ENCODE data around the gene CASQ2. TPM values are rescaled to one million over a fixed set of nuclear protein-coding genes. Genes with fewer than 3 reads are reported as not detected.
A peak's percentile ranks its signal among the peaks of the same experiment; 100 is the strongest.

CASQ2 gene
- total RNA-seq, 4 donors from 2014 or later = 1.9 to 10.9 (median 2.3) TPM

DNA sequence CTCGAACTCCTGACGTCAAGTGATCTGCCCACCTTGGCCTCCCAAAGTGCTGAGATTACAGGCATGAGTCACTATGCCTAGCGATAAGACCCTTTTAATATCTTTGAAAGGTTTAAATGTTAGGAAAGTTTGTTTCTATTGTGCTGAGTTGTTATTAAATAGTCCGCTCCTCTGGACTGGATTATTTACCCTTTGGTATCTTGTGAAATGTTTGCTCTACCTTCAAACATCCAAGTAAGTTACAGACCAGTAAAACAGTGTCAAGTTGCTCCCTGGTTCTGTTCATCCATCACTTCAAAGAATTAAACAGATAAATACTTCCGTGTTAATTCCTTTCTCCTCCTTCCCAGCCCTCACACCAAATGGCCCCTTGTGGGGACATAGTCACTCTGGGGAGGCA is 44.8 kb downstream of the CASQ2 start:
- ATAC-seq (ENCODE audit: low FRiP score) (no peak), DNase-seq (ENCODE audit: low spot score) (no peak)
- TF ChIP-seq CTCF (IDR thresholded peaks at IDR 0.05) = no peak

- ATAC-seq (ENCODE audit: low FRiP score) = no peak
- DNase-seq (ENCODE audit: low spot score) = no peak
- no peak for TF ChIP-seq CTCF (IDR thresholded peaks at IDR 0.05)
These were observed 46.3 kb downstream of the CASQ2 start for GRCh38 chr1:115722221-115722620.

GRCh38 chr1:115719285-115719684 is 49.2 kb downstream of the CASQ2 start:
- DNase-seq (ENCODE audit: low spot score) (no peak), ATAC-seq (ENCODE audit: low FRiP score) (no peak)
- TF ChIP-seq CTCF (IDR thresholded peaks at IDR 0.05) = no peak

- TF ChIP-seq CTCF (IDR thresholded peaks at IDR 0.05) = no peak
- ATAC-seq (ENCODE audit: low FRiP score) (no peak), DNase-seq (ENCODE audit: low spot score) (no peak)
These were observed 50.3 kb downstream of the CASQ2 start for GRCh38 chr1:115718011-115718754.

- ATAC-seq (ENCODE audit: low FRiP score) = no peak
- DNase-seq (ENCODE audit: low spot score) = peak; percentile 58
- peak in 2 of 3 donors; percentile 7 to 20 for TF ChIP-seq CTCF (IDR thresholded peaks at IDR 0.05)
These were observed 51.0 kb downstream of the CASQ2 start for GRCh38 chr1:115717541-115717940.

GRCh38 chr1:115714572-115715141 is 53.9 kb downstream of the CASQ2 start:
- no peak for ATAC-seq (ENCODE audit: low FRiP score)
- no peak for DNase-seq (ENCODE audit: low spot score)
- TF ChIP-seq CTCF (IDR thresholded peaks at IDR 0.05) = no peak

DNA sequence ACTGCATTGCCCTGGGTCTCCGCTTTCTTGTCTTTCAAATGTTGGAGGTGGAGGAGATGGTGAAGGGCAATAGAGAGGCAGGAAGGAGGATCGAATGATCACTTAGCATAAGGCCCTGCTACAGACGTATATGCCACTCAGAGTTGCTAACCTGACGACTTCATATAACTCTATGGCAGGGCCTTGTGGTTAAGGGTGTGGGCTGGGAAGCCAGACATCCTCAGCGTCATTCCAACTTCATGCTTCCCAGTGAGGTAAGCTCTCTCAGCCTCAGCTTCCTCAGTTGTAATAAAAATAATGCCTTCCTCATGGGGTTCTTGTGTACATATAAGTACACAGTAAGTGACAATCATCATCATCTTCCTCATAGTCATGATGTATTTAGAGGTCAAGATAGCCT is 54.6 kb downstream of the CASQ2 start:
- DNase-seq (ENCODE audit: low spot score) = no peak
- no peak for TF ChIP-seq CTCF (IDR thresholded peaks at IDR 0.05)
- ATAC-seq (ENCODE audit: low FRiP score) = no peak

Data from omental fat pad (tissue), 4 donors.